ENCODE data around the gene RNF130. TPM values are rescaled to one million over a fixed set of nuclear protein-coding genes. Genes with fewer than 3 reads are reported as not detected.

The RNF130 gene
- total RNA-seq, 2 donors from 2014 or later = 83.8 to 116 TPM

GRCh38 chr5:179953987-179954386 is 117.6 kb downstream of the RNF130 start:
- DNase-seq (ENCODE audit: low spot score) = no peak
- TF ChIP-seq POLR2A (IDR thresholded peaks at IDR 0.05) = no peak
- TF ChIP-seq CTCF (IDR thresholded peaks at IDR 0.05) = no peak
- no peak for TF ChIP-seq POLR2AphosphoS5 (IDR thresholded peaks at IDR 0.05)
- 97% methylated on average over 4 of the region's 4 CpGs for WGBS
- H3K27me3 ChIP-seq (replicated peaks; ENCODE audit: insufficient read depth) = no peaks in the 10 kb centered on the region
- H3K36me3 ChIP-seq = no peaks in the 10 kb centered on the region
- no peak overlapping the region for H3K27ac ChIP-seq
- no peaks in the 10 kb centered on the region for H3K4me1 ChIP-seq (replicated peaks)
- H3K9me3 ChIP-seq = no peaks in the 10 kb centered on the region
- no peak overlapping the region for H3K4me3 ChIP-seq
- intact Hi-C loops (cut with DNase I) = no loop called here

DNA sequence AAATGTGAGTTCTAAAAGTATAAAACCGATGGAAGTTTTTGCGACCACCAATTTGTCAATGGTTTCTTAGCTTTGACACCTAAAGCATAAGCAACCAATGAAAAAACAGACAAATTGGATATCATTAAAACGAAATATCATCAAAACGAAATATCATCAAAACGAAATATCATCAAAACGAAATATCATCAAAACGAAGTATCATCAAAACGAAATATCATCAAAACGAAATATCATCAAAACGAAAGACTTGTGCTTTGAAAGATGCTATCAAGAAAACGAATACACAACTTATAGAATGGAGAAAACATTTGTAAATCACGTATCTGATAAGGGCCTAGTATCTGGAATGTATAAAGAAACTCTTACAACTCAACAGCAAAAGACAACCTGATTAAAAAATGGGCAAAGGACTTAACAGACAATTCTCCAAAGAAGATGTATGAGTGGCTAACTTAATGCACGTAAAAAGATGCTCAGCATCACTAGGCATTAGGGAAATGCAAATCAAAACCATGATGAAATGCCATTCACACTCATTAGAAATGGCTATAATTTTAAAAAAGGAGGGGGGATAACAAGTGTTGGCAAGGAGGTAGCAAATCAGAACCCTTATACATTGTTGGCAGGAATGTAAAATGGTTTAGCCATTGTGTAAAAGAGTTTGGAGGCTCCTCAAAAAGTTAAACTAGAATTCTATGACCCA is 134.4 kb downstream of the RNF130 start:
- TF ChIP-seq POLR2AphosphoS5 (IDR thresholded peaks at IDR 0.05) = no peak
- Histone ChIP-seq H3K4me3 (no peak overlapping the region), H3K27me3 (replicated peaks; ENCODE audit: insufficient read depth) (no peaks in the 10 kb centered on the region), H3K4me1 (replicated peaks) (no peaks in the 10 kb centered on the region), H3K27ac (no peak overlapping the region), H3K36me3 (no peaks in the 10 kb centered on the region), H3K9me3 (no peaks in the 10 kb centered on the region)
- DNase-seq (ENCODE audit: low spot score) = no peak
- 97% methylated on average over 13 of the region's 13 CpGs for WGBS
- intact Hi-C loops (cut with DNase I) = no loop called here

GRCh38 chr5:179930788-179931473 is 140.6 kb downstream of the RNF130 start:
- no peak for TF ChIP-seq POLR2AphosphoS5 (IDR thresholded peaks at IDR 0.05)
- 69% methylated on average over 8 of the region's 8 CpGs for WGBS
- H3K9me3 ChIP-seq = no peaks in the 10 kb centered on the region
- intact Hi-C loops (cut with DNase I) = no loop called here
- no peaks in the 10 kb centered on the region for H3K27me3 ChIP-seq (replicated peaks; ENCODE audit: insufficient read depth)
- no peak for DNase-seq (ENCODE audit: low spot score)
- H3K36me3 ChIP-seq = no peaks in the 10 kb centered on the region
- no peak overlapping the region for H3K4me3 ChIP-seq
- no peak overlapping the region for H3K27ac ChIP-seq
- H3K4me1 ChIP-seq (replicated peaks) = no peaks in the 10 kb centered on the region

DNA sequence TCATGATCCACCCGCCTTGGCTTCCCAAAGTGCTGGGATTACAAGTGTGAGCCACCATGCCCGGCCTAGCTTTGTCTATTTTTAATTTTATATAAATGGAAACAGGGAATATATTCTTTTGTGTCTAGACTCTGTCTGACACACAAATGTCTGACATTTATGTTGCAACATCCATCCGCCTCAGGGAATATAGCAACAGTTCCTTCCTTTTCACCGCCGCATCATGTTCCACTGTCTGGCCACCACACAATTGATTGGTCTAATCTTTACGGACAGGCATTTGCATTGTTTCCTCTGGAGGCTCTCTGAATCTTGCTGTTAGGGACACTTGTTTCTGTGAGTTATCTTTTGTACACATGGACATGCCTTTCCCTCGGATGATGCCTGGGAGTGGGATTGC is 143.7 kb downstream of the RNF130 start:
- Histone ChIP-seq H3K27ac (no peak overlapping the region), H3K4me3 (no peak overlapping the region), H3K4me1 (replicated peaks) (no peaks in the 10 kb centered on the region), H3K27me3 (replicated peaks; ENCODE audit: insufficient read depth) (no peaks in the 10 kb centered on the region), H3K9me3 (no peaks in the 10 kb centered on the region), H3K36me3 (no peaks in the 10 kb centered on the region)
- TF ChIP-seq CTCF (IDR thresholded peaks at IDR 0.05) = no peak
- no peak for TF ChIP-seq POLR2AphosphoS5 (IDR thresholded peaks at IDR 0.05)
- TF ChIP-seq POLR2A (IDR thresholded peaks at IDR 0.05) = no peak
- intact Hi-C loops (cut with DNase I) = no loop called here
- DNase-seq (ENCODE audit: low spot score) = no peak
- 88% methylated on average over 7 of the region's 7 CpGs for WGBS

- no peaks in the 10 kb centered on the region for H3K4me1 ChIP-seq (replicated peaks)
- H3K36me3 ChIP-seq = no peaks in the 10 kb centered on the region
- H3K27me3 ChIP-seq (replicated peaks; ENCODE audit: insufficient read depth) = no peaks in the 10 kb centered on the region
- TF ChIP-seq POLR2AphosphoS5 (IDR thresholded peaks at IDR 0.05) (no peak), CTCF (IDR thresholded peaks at IDR 0.05) (no peak), POLR2A (IDR thresholded peaks at IDR 0.05) (no peak)
- 87% methylated on average over 8 of the region's 8 CpGs for WGBS
- no peaks in the 10 kb centered on the region for H3K9me3 ChIP-seq
- no peak for DNase-seq (ENCODE audit: low spot score)
- H3K27ac ChIP-seq = no peak overlapping the region
- intact Hi-C loops (cut with DNase I) = no loop called here
- H3K4me3 ChIP-seq = no peak overlapping the region
Observed at GRCh38 chr5:179926657-179927056, 144.9 kb downstream of the RNF130 start.

DNA sequence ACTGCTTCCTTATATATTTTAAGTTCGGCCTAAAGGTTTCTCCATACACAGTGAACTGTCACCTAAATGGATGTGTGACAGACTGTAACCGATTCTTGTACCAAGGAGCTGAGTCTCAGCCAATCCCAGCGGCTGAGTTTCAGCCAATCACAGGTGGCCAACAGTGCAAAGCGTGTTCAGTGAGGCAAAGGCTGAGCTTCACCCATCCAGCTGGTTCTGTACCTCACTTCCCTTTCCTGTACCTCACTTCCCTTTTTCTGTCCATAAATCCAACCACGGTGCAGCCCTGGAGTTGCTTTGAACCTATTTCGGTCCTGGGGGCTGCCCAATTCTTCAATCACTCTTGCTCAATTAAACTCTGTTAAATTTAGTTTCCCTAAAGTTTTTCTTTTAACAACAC is 148.1 kb downstream of the RNF130 start:
- intact Hi-C loops (cut with DNase I) = no loop called here
- Histone ChIP-seq H3K36me3 (no peaks in the 10 kb centered on the region), H3K27ac (no peak overlapping the region), H3K9me3 (no peaks in the 10 kb centered on the region), H3K4me1 (replicated peaks) (no peaks in the 10 kb centered on the region), H3K27me3 (replicated peaks; ENCODE audit: insufficient read depth) (no peaks in the 10 kb centered on the region), H3K4me3 (no peak overlapping the region)
- 84% methylated on average over 6 of the region's 6 CpGs for WGBS
- DNase-seq (ENCODE audit: low spot score) = no peak
- no peak for TF ChIP-seq POLR2A (IDR thresholded peaks at IDR 0.05)
- TF ChIP-seq CTCF (IDR thresholded peaks at IDR 0.05) = no peak
- no peak for TF ChIP-seq POLR2AphosphoS5 (IDR thresholded peaks at IDR 0.05)

Measured in prostate gland (tissue), 2 donors.